GM12801 (cell line): Measurements from ENCODE around the gene NTPCR.

Experiments used
- TF ChIP-seq, protein P1 (sequence below): IDR thresholded peaks from one replicate; pipeline ENCODE4 v1.5.1; 2011; ENCODE audit warnings: control low read depth; ENCODE audit not compliant: insufficient read length; ENCODE audit errors: extremely low read depth

The NTPCR gene

DNA sequence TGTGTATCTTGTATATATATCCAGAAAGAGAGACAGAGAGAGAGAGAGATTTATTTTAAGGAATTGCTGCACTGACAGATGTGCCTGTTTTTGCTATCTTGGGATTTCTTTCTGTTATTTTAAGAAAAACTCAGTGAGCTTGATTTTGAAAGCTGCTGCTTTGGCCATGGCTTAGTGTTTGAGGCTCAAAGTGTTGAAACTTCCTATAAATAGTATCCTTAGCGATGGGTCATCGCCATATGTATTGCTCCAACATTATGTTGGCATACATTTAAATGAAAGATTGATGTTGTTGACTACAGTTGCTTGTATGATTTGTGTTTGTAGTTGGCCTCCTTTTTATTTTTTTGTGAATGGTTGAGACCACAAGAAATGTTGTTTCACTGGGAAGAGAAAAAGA lies 29.0 kb upstream of the NTPCR start:
- TF ChIP-seq, protein P1, sequence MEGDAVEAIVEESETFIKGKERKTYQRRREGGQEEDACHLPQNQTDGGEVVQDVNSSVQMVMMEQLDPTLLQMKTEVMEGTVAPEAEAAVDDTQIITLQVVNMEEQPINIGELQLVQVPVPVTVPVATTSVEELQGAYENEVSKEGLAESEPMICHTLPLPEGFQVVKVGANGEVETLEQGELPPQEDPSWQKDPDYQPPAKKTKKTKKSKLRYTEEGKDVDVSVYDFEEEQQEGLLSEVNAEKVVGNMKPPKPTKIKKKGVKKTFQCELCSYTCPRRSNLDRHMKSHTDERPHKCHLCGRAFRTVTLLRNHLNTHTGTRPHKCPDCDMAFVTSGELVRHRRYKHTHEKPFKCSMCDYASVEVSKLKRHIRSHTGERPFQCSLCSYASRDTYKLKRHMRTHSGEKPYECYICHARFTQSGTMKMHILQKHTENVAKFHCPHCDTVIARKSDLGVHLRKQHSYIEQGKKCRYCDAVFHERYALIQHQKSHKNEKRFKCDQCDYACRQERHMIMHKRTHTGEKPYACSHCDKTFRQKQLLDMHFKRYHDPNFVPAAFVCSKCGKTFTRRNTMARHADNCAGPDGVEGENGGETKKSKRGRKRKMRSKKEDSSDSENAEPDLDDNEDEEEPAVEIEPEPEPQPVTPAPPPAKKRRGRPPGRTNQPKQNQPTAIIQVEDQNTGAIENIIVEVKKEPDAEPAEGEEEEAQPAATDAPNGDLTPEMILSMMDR, result no peak

DNA sequence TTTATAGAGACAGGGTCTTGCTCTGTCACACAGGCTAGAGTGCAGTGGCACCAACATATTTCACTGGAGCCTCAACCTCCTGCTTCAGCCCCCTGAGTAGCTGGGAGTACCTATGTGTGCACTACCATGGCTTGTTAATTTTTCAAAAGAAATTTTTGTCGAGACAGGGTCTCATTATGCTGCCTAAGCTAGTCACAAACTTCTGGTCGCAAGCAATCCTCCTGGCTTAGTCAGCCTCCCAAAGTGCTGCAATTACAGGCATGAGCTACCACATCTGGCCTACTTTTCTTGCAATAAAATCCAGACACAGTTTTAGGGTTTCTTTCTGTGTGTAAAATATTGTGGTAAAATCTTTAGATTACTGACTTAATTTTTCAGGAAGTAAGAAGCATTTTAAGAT lies 27.9 kb upstream of the NTPCR start:
- TF ChIP-seq, protein P1, result no peak

DNA sequence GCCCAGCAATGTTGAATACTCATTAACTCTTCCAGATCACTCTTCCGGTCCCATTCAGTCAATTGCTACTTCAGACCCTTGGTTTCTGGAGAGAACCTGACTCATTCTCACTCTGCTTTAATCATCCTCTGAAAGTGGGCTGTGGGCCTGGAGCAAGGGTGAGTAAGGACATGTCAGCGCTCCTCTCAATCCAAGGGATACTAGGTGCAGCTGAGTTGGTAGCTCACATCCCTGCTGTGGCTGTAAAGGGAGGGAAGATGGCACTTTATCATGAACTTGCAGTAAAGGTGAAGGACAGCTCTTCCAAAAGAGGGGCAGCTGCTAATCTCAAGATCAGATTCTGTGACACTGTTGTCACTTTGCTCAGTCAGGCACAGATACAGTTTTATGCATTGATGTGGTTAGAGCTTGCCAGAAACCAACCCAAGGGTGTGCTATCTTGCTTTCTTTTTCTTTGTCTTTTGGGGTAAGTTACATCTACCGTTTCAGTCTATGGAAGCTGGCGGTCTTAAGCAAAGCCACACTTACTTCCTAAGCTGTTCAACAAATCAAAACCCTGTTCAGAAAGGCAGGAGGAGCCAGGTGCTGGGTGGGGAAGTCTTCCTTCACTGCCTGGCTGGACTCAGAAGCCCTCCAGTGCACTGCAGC lies 26.5 kb upstream of the NTPCR start:
- TF ChIP-seq, protein P1, result no peak

- TF ChIP-seq, protein P1, result no peak
These were observed 25.5 kb upstream of the NTPCR start for GRCh38 chr1:232924874-232925273.

GRCh38 chr1:232925421-232926220 lies 24.8 kb upstream of the NTPCR start:
- TF ChIP-seq, protein P1, result no peak

DNA sequence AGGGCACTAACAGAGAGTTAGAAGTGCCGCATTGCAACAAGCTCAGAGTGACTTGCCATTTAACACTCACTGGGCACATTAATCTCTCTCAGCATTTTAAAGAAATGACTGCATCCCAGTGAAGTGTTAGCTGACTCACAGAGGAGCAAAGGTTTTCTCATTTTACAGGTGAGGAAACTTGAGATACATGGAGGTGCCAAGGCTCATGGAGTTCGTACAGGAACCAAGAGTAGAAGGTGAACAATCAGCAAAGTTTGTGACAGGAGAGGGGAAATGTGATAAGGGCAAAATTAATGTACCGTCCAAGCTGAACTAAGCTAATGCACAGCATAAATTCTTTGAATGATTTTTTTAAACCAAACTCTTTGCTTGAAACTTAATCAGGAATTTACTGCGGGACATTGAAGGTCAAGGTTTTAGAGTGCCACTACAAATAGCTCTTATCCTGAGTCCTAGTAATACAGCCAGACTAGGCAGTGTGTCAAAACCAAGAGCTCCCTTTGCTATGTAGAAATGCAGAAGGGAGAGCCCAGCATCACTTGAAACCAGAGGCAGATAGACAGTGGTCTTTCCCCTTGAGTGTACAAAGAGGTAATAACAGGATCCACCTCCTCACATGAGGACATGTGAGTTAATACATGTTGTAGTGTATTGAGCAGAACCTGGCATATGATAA lies 22.4 kb upstream of the NTPCR start:
- TF ChIP-seq, protein P1, result no peak
